ENCODE measurements around the gene USP6NL. TPM values are rescaled to one million over a fixed set of nuclear protein-coding genes. Genes with fewer than 3 reads are reported as not detected.
"Not testable (repeated sequence)": the region's sequence is repeated elsewhere in the genome, so short reads cannot be mapped to it uniquely, and the experiment has no call there.

The USP6NL gene
- total RNA-seq, 1 donor from 2014 or later, result 29.6 TPM

GRCh38 chr10:11437391-11438142 is 173.9 kb downstream of the USP6NL start:
- Mint-ChIP-seq H3K9me3 (no peaks in the 10 kb centered on the region), H3K4me1 (ENCODE audit: unreplicated experiment) (no peaks in the 10 kb centered on the region), H3K36me3 (no peaks in the 10 kb centered on the region), H3K4me3 (no peak overlapping the region), H3K27ac (no peak overlapping the region), H3K27me3 (peaks cover 31% of the 10 kb centered on the region)
- DNase-seq (ENCODE audit: extremely low spot score, unreplicated experiment), result peak; percentile 63
- TF ChIP-seq, protein P1, sequence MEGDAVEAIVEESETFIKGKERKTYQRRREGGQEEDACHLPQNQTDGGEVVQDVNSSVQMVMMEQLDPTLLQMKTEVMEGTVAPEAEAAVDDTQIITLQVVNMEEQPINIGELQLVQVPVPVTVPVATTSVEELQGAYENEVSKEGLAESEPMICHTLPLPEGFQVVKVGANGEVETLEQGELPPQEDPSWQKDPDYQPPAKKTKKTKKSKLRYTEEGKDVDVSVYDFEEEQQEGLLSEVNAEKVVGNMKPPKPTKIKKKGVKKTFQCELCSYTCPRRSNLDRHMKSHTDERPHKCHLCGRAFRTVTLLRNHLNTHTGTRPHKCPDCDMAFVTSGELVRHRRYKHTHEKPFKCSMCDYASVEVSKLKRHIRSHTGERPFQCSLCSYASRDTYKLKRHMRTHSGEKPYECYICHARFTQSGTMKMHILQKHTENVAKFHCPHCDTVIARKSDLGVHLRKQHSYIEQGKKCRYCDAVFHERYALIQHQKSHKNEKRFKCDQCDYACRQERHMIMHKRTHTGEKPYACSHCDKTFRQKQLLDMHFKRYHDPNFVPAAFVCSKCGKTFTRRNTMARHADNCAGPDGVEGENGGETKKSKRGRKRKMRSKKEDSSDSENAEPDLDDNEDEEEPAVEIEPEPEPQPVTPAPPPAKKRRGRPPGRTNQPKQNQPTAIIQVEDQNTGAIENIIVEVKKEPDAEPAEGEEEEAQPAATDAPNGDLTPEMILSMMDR (conservative IDR thresholded peaks at IDR 0.05), result no peak

GRCh38 chr10:11436445-11436844 is 175.0 kb downstream of the USP6NL start:
- H3K9me3 Mint-ChIP-seq; H3K4me3 Mint-ChIP-seq; H3K36me3 Mint-ChIP-seq; H3K27ac Mint-ChIP-seq; H3K4me1 Mint-ChIP-seq (ENCODE audit: unreplicated experiment): not testable (repeated sequence)
- peak; percentile 34 for DNase-seq (ENCODE audit: extremely low spot score, unreplicated experiment)
- H3K27me3 Mint-ChIP-seq, result peaks cover 29% of the 10 kb centered on the region

GRCh38 chr10:11435581-11435981 is 175.9 kb downstream of the USP6NL start:
- Mint-ChIP-seq H3K9me3 (no peaks in the 10 kb centered on the region), H3K36me3 (no peaks in the 10 kb centered on the region), H3K27ac (no peak overlapping the region), H3K4me3 (no peak overlapping the region), H3K27me3 (peaks cover 28% of the 10 kb centered on the region), H3K4me1 (ENCODE audit: unreplicated experiment) (no peaks in the 10 kb centered on the region)
- TF ChIP-seq, protein P1 (conservative IDR thresholded peaks at IDR 0.05), result no peak
- DNase-seq (ENCODE audit: extremely low spot score, unreplicated experiment), result peak; percentile 20

- Mint-ChIP-seq H3K4me3 (no peak overlapping the region), H3K4me1 (ENCODE audit: unreplicated experiment) (no peaks in the 10 kb centered on the region), H3K27ac (no peak overlapping the region), H3K36me3 (no peaks in the 10 kb centered on the region), H3K27me3 (peaks cover 27% of the 10 kb centered on the region), H3K9me3 (no peaks in the 10 kb centered on the region)
- TF ChIP-seq, protein P1 (conservative IDR thresholded peaks at IDR 0.05), result peak; percentile 57
- no peak for DNase-seq (ENCODE audit: extremely low spot score, unreplicated experiment)
These were observed 177.1 kb downstream of the USP6NL start for GRCh38 chr10:11434324-11434723.

DNA sequence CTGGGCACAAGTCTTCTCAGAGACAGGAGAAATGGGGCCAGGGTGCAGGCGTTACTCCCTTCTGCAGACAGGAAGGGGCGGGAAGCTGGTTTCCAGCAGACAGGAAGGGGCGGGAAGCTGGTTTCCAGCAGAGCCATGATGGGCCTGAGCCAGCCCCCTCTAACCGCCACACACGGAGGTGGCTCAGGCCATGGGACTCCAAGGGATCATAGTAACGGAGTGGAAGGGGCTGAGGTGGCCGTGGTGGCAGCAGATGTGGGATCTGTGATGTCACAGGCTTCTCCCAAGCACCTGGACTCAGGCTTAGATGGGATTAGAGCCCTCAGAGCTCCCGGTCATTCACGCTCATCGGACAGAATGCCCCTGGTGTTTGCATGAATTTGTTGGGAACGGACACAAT is 177.8 kb downstream of the USP6NL start:
- peak; percentile 67 for DNase-seq (ENCODE audit: extremely low spot score, unreplicated experiment)
- TF ChIP-seq, protein P1 (conservative IDR thresholded peaks at IDR 0.05), result no peak
- H3K27ac Mint-ChIP-seq, result no peak overlapping the region
- H3K4me3 Mint-ChIP-seq, result no peak overlapping the region
- H3K4me1 Mint-ChIP-seq (ENCODE audit: unreplicated experiment), result no peaks in the 10 kb centered on the region
- H3K36me3 Mint-ChIP-seq, result no peaks in the 10 kb centered on the region
- peaks cover 23% of the 10 kb centered on the region for H3K27me3 Mint-ChIP-seq
- no peaks in the 10 kb centered on the region for H3K9me3 Mint-ChIP-seq

DNA sequence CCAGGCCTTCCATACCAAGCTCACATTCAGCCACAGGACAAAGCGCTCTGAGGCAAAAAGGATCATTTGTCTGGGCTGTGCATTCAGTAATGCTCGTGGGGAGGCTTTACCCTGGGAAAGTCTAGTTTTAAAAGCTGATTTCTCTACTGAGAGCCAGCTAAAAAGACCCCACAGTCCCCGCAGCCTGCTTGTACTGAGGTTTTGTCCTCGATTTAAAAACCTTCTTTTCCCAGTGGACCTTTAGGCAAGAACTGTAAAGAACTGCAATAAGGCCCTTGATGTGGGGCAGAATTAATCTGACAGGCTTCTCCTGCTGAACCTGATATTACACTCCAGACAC is 180.3 kb downstream of the USP6NL start:
- TF ChIP-seq, protein P1 (conservative IDR thresholded peaks at IDR 0.05), result no peak
- no peak for DNase-seq (ENCODE audit: extremely low spot score, unreplicated experiment)
- H3K9me3 Mint-ChIP-seq, result no peaks in the 10 kb centered on the region
- H3K27ac Mint-ChIP-seq, result no peak overlapping the region
- no peak overlapping the region for H3K4me3 Mint-ChIP-seq
- H3K36me3 Mint-ChIP-seq, result no peaks in the 10 kb centered on the region
- peaks cover 10% of the 10 kb centered on the region for H3K27me3 Mint-ChIP-seq
- no peaks in the 10 kb centered on the region for H3K4me1 Mint-ChIP-seq (ENCODE audit: unreplicated experiment)

Data from type B pancreatic cell (in vitro differentiated cells).